Cardiac septum (tissue), 1 donor: Measurements from ENCODE around the gene CTSH. TPM values are rescaled to one million over a fixed set of nuclear protein-coding genes. Genes with fewer than 3 reads are reported as not detected.
"Not testable (repeated sequence)": the region's sequence is repeated elsewhere in the genome, so short reads cannot be mapped to it uniquely, and the experiment has no call there.

Source experiments
- DNase-seq: peaks from one replicate; pipeline ENCODE4 v3.0.0-alpha.2; 2020; ENCODE audit warnings: low spot score
- intact Hi-C: fragments of 100-400 bp; cut with DNase I; formaldehyde crosslinking; loops from one replicate; pipeline ENCODE4 v1.14.0; 2022
- total RNA-seq: library from RNA; stranded (reverse); fragmentation: NEBNext Ultra II Directional; extraction: Animal tissue kit (Norgen Biotek cat#: 25700); gene quantifications from one replicate; pipeline ENCODE4 v1.2.1, GENCODE V29; 2021
- donor health status: DM: no; HTN: no; CAD: no.

Gene CTSH
- total RNA-seq, 1 donor from 2014 or later = 38.8 TPM

DNA sequence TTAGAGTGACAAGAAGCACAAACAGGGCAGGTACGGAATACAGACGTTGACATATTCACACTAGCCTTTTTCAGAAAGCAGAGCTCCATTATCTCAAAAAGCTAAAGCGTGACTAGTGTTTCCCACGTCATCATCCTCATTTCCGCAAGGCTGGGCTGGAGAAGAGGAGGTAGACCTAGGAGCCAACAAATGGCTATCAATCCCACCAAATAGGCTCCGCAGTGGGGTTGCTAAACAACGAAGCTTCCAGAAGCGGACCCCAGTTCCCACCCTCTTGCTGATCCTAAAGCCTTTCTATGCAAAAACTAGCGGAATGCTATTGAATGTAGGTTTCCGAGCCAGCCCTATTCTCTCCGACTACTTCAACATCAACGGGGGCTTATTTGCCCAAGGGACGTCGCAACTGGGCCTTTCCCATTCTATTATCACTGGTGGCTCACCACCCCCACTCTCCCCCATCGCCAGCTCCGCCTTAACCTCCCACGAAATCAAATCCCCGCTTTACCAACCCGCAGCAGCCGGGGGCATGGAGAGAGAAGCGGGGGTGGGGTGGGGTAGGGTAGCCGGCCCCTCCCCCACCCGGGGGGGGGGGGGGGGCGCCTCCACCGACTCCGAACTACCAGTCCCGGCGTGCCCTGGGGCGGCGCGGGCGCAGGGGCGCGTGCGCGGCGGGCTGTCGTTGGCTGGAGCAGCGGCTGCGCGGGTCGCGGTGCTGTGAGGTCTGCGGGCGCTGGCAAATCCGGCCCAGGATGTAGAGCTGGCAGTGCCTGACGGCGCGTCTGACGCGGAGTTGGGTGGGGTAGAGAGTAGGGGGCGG lies 72.5 kb downstream of the CTSH start, which contains the start of gene MORF4L1:
Gene MORF4L1, plus strand, starts transcription at position 736 of the 817 bp plus-strand sequence. CDS start 128 bp downstream, outside the sequence.
- peak; percentile 99 for DNase-seq
- intact Hi-C loops = loop anchor here (5.0 kb wide), 2 partner anchors 60 to 115 kb away; partner anchors contain the start of gene ADAMTS7

DNA sequence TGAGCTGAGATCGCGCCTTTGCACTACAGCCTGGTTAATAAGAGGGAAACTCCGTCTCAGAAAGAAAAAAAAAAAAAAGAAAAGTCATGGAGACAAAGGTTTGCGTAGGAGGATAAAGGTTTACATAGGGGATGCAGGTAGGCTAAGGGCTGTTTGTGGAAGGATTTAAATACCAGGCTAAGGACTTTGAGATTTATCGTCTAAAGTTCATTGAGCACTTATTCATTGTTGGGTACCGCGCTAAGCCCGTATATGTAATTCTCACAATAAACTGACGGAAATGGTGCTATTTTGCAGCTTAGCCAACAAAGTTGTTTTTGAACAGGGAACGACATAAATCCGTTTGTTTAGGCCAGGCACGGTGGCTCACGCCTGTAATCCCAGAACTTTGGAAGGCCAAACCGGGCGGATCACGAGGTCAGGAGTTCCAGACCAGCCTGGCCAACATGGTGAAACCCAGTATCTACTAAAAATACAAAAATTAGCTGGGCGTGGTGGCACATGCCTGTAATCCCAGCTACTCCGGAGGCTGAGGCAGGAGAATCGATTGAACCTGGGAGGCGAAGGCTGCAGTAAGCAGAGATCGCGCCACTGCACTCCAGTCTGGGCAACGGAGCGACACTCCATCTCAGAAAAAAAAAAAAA lies 73.2 kb downstream of the CTSH start:
- intact Hi-C loops = loop anchor here (5.0 kb wide), 2 partner anchors 59 to 114 kb away; partner anchors contain the start of gene ADAMTS7
- DNase-seq = not testable (repeated sequence)

Other genes starting within 250 kb of the CTSH start
- gene ADAMTS7, start 133.6 kb downstream of the CTSH start, total RNA-seq = 17.8 TPM
- 335 TPM for gene MORF4L1, start 72.2 kb downstream of the CTSH start, total RNA-seq
- gene RASGRF1, start 145.7 kb upstream of the CTSH start, total RNA-seq = 0.11 TPM